Suppressor macrophage (primary cell): Measurements from ENCODE around the gene PRKCD.

Source experiments
- DNase-seq, 4 experiments: peaks; one replicate each; pipeline ENCODE4 v3.0.0-alpha.2; 2020 to 2022
- total RNA-seq, 17 experiments: gene quantifications; one replicate each; lab custom pipeline; 2026; ENCODE audit warnings: mixed read lengths in 6 of 17, inconsistent platforms in 3 of 17; lab: John Stamatoyannopoulos, UW

PRKCD gene
- total RNA-seq, result 49.8 to 159 (median 100) reads per million in 17 experiments

DNA sequence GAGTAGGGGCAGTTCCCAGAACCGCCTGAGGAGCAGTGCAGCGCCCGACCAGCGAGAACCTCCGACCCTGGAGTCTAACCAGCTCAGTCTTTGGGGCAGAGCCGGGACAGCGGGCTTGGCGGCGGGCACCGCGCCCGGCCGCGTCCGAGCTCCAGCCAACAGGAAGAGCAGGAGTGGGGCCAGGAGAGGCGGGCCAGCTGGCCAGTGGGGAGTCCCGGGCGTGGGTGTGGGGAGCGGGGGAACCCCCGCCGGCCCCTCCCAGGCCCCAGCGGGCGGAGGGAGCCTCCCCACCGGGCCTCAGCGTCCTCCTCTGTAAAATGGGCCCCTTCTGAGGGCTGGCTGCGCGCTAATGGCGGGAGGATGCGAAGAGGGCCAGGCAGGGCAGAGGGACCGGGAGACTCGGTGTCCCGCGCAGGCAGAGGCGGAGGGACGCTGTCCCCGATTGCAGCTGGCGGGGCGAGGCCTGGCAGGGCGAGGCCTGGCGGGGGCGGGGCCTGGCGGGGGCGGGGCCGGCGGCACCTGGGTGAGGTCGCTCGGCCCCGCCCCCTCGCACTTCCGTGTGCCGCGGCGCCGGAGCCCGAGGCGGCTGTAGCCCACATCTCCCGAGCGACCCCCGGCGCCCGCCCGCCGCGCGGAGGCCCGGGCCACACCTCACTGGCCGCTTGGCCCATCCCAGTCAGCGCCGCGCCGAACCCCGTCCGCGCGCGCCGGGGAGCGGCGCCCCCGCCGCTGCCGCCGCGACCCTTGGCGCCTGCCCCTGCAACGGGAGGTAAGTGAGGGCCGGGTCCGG, at the start of gene PRKCD:
Gene PRKCD, plus strand, starts transcription at position 550 of the 790 bp plus-strand sequence. CDS start 17,214 bp downstream, outside the sequence.
- DNase-seq, result peak; percentile 80 to 94 (median 90)

DNA sequence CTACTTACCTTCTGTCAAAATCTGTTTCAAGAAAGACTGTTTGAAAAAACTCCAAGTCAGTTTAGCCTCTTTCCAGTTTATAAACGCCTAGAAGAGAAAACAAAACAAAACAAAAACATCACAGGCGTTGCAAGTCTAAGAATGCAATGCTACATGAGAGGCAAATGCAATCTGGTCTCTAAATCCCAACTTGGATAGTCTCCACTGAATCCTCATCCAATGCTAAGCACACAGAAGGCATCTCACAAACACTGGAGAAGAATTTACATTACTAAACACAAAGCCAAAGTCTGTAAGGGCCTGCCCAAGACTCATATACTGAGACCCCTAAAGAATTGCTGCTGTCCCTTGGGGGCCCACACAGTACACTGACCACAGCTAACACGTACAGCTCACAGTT, 49.2 kb upstream of the PRKCD start:
- no peak for DNase-seq

DNA sequence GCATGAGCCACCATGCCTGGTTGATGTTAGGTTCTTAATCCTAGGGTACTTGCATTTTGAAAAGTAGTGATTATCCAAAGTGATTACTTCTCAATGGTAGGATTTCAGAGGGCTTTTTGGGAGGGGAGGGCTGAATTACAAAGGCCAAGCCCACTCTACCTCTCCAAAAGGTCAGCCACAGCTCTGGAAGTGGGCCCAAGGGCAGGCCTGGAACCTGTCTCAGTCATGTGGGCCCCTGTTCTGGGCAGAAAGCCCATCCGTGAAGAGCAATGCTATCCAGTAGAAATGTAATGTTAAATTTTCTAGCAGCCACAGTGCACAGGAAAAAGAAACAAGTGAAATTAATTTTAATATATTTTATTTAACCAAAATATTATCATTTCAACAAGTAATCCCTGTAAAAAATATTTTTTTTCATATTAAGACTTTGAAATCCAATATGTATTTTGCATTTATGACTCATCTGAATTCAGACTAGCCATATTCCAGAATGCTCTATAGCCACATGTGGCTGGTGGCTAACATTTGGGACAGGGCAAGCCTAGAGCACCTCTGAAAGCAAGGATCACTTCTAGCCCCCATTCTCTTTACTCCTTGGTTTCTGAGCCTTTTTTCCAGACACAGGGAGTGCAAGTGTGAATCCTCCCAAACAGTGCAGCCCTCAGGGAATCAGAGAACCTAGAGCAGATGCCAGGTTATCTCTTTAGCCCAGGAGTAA, 47.6 kb upstream of the PRKCD start:
- no peak for DNase-seq

DNA sequence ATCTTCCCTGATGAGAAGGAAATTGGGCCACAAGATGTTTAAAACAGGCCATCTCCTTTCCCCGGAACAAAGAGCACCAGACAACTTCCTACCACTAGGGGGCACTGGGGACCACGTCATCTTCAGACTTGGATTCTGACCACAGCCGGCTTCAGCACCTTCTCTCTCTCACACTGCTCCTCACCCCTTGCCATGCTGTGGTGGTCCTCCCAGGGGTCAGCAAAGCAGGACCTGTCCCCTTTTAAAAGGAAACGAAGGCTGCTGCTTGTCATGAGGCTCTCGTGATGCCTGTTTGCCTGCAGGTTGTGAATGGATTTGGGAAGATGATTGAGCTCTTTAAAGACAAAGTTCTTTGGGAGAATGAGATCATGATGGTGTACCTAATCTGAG, 47.0 kb upstream of the PRKCD start:
- peak; percentile 85 to 93 (median 92) for DNase-seq

DNA sequence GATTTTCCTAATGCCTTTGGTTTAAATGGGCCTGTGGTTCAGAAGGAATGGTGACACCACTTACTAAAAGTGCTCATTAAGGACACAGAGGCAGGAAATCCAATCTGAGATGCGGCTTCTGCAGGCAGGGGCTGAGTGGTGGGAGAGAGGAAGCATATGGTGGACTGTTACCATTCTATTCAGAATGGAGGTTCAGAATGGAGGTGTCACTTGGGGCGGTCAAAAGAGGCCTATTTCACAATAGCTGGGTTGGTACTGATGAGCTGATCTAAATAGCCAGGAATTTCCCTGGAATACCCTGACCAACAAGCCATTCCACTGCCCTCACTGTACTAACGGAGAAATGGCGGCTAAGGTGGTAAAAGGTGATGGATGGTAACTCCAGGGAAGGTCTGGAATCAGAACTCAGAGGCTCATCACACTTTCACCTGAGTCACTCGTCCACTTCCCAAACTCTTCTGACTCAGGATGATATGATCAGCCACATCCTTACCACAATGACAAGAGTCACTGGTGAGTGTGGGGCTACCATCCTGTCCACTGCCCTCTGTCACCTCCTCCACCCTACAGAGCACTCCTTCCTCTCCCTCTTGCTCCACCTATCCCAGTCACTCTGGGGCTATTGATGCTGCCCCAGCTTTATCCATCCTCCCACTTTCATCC, 46.5 kb upstream of the PRKCD start:
- peak in 1 of 4 experiments; percentile 12 for DNase-seq

DNA sequence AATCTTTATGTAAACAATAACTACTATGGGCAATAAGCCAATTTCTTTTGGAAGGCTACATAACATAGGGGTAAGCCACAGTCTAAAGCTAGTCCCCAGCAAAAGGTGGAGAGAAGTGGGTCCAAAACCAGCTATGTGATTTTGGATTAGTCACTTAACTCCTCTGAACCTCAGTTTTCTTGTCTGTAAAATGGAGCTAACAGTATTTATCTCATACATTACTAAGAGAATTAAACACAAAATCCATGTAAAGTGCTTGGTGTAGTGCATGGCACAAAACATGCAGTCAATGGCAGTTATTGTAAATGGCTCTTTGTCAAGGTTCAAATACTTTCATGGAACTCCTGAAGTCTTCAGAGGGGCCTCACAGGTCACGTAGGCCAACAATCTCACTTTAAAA, 44.1 kb upstream of the PRKCD start:
- DNase-seq, result no peak

DNA sequence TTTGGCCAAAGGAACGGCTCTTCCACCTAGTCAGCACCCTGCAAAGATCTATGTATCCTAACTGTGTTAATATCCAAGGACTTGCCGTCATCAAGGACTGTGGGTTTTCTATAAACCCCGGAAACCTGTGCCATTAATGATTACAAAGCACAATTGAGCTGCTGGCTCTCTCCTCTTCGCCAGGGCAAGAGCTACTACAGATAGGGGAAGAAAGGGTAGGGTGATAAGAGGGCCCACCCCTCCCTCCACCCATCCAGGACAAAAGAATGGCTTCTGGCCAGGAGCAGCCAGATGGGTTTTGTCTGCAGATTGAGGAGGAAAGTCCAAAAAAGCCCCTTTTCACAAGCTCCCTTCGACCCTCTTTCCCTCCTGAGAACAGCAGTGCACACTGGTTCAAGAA, 40.7 kb upstream of the PRKCD start:
- DNase-seq, result no peak

DNA sequence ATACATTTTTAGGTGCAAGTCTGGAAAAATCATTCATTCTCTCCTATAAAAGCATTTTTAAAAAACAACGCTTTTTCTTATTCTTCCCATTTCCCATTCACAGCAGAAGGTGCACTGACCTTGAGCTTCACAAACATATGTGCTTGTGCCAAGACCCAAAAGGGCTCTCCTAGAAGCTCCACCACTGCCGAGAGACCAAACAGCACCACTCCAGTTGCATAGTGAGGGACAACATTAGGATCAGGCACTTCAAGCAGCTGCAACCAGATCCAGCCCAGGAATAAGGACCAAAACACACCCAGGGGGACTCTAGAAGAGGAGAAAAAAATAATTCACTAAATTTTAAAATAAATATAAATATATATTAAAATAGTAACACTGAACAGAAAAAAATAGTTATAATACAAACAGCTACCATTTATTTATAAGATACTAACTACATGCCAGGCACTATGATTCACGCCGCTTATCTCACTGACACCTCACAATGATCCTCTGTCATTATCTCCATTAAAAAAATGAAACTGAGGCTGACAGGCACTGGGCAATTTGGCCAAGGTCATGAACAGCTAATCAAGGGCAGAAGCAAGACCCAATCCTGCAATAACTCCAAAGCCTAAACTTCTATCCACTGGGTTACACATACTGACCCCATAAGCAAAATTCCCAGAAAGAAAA, 38.6 kb upstream of the PRKCD start:
- no peak for DNase-seq

DNA sequence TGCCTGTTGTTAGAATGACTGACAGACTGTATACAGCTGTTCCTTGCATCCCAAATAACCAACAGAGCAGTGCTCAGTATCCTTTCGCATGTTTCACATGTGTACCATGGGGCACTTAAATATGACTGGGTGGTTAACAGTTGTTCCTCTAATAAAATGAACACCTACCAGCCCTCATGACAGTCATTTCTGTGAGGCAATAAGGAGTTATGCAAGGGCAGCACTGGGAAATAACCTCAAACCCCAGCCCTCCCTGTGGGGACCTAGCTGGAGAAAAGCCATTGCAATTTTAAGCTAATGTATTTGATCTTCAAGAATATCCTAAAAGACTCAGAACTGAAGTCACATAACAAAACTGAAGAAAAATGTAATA, 38.1 kb upstream of the PRKCD start:
- peak; percentile 70 to 86 (median 80) for DNase-seq

DNA sequence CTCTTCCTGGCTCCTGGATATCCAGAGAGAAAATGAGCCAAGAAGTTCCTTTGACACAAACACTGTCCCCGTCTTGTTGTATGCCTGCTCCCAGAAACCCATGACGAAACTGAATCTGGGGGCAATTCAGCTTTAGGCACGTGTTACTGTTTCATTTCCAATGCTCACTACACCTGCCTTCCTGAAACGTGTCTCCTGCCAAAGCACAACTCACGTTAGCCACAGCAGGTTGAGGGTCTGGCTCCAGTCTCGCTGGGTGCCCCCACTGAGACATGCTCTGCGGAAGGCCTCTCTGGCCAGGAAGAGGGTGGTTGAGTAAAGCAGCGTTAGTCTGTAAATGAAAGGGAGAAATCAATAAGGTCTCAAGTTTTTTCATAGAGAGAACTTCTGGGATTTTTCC, 37.5 kb upstream of the PRKCD start:
- DNase-seq, result no peak

DNA sequence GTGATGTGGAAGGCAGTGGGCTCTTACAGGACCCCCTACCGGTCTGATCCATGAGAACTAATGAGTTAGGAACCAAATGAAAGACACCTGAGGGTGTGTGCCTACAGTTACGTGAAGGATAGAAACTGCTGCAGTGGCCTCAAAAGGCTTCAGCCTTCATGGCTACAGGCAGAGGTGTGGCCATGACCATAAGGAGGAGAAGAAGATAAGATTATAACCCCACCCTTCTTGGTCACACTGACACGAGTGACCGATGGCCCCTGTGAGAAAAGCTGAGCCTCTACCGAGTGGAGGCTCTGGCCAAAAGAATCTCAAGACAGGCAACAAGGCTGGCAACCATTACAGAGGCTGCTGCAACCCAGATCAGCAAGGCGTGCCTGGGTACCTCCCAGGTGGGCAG, 37.1 kb upstream of the PRKCD start:
- DNase-seq, result no peak

DNA sequence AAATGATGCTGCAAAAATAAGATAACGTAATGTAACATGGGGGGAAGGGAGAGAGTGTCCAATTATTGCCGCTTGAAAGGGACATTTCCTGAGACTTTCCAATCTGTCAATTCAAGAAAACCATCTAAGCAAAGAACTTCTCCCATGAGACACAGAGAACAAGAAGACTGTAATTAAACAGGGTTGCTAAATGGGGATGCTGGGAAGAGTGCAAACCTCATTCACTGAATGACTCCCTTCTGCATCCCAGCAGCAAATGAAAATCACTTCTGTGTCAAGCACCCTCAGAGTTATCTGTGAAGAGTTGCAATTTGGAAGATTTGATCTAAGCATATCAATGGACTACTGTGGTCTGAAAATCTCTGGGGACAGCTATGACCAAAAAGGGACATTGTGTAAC, 34.4 kb upstream of the PRKCD start:
- no peak for DNase-seq

DNA sequence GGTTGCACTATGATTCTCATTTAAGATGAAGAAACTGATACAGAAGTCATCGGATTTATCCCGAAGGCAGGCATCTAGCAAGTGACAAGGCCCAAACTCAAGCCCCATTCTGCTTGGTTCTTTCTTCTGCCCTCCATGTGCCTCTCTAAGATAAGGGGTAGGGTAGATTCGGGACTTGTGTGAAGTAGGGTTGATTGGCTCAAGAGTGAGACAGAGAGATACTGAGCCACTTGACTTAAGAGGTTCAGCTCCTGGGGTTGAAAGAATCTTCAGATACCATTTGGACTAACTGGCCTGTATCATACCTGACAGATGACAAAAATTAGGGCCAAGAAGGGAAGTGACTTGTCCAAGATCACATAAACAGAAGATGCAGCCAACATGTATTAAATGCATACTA, 31.7 kb upstream of the PRKCD start:
- DNase-seq, result no peak

DNA sequence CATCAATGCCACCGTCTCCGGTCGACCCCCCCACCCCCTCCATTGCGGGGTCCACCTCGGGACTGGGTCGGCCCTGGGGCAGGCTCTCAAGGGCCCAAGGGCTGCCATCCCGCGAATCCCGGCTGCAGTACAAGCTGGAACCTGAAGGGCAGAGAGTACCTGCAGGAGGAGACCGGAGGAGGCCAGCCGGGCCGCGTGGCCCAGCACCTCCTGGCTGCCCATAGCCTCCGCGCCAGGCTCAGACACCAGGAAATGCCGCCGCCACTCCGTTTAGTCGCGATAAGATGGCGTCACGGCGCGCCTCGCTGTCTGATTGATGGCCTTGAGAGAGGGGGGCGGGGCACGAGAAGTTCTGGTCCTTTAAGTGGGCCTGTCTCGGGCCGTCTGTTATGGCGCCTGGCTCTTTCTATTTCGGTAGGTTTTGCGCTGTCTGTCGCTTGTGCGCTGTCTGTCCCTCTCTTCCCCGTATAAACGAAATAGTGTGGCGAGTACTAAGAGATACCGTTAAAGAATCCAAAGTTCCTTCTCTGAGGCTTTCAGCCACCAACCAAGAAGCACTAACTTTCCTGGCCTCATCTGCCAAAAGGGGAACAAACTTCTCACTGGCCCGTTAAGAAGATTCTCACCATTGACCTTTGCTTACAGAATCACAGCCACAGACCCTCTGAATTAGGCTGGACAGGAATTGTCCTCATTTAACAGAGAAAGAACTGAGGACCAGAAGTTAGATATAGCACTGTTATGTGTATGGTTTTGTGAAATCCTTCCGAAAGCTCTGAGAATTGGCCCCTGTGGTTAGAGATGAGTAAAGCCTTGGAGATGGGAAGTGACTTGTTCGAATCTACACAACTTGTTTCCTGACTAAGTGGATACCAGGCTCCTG, 30.6 kb upstream of the PRKCD start, which contains the start of gene RFT1:
Gene RFT1, minus strand, starts transcription at position 257 of the 883 bp plus-strand sequence. Its CDS starts 35 bp downstream, at position 222.
- peak; percentile 97 to 98 (median 98) for DNase-seq

DNA sequence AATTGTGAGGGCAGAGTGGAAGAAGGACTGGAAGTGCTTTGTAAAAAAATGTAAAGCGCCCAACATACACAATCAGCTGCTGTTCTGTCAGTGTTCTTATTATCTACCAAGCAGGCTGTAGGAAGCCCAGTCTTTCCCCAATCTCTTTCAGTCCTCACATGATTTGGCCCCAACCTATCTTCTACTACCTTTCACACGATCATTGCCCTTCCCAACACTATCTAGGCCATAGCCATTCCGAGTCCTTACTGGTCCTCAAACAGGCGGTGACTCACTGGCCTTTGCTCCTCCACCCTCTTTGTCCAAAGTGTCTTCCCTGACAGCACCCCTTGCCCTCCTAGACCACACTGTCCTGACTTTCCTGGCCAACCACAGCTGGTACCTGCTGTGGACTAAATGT, 29.9 kb upstream of the PRKCD start:
- no peak for DNase-seq

DNA sequence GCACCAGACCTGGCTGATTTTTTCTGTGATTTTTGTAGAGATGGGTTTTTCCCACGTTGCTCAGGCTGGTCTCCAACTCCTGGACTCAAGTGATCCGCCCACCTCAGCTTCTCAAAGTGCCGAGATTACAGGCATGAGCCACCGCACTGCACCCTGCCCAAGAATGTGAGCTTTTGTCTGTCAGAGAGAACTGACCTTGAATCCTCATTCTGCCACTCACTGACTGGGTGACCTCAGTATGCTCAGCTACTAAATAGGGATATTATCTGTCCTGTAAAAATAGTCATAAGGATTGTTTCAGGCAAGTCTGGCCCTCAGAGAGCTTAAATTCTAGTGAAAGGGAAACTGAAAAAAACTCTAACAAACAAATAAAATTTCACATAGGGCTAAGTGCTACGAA, 28.7 kb upstream of the PRKCD start:
- DNase-seq, result no peak

DNA sequence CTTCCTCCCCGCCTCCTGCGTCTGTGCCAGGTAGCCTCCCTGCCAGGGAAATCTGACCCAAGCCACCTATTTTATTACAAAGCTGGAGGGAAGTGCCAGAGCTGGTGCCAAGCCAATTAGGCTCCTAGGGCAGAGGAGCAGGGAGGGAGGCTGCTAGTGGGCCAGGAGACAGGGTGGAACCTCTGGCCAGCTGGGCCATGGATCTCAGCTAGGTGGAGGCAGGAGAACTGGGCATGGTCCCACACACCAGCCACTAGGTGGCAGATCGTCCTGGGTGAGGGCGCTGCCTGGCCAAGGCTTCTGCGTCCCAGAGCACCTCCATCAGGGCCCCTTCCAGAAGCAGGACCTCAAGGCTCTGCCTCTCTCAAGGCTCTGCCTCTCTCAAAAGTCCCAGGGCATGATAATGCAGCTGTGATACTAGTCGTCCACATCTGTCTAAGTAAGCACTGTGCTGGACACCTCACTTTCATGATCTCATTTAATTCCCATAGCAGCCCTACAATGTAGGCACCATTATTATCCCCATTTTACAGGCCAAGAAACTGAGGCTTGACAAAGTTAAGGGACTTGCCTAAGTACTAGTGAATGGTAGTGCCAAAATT, 26.3 kb upstream of the PRKCD start:
- peak; percentile 81 to 91 (median 86) for DNase-seq

DNA sequence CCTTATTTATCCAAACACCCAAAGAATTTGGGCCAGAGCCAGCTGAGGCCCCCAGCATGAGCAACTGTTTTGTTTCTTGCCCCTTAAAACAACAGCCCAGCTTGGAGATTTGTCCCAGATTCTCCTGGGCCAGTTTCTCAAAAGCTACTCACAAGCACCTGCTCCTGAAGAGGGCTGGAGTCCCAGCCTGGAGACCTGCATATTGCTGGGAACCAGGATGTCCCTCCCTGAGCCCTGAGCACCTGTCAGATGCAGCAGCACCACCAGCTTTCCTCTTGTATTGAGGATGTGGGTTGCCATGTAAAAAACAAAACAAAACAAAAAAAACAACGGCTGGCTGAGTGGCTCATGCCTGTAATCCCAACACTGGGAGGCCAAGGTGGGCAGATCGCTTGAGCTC, 23.8 kb upstream of the PRKCD start:
- DNase-seq, result no peak

DNA sequence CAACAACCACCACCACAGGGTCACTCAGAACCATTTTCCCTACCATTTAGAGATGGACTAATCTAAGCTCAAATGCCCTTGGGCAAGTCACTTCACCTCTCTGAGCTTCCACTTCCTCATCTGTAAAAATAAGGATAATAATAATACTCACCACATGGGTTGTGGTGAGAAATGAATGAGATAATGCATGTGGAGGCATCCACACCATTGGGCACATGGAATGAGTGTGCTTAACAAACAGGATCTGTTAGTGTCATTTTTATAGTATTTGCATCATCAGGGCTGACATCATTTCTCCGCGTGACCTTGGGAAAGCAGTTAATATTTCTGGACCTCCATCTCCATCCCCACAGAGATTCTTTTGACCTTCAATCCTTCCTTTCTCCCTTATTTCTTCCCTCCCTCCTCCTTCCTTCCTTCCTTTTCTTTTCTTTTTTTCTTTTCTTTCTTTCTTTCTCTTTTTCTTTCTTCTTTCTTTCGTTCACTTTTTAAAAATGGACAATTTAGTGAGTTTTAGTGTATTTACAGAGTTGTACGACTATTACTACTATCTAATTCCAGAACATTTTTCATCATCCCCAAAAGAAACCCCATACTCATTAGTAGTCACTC, 23.1 kb upstream of the PRKCD start:
- peak; percentile 70 to 89 (median 74) for DNase-seq

DNA sequence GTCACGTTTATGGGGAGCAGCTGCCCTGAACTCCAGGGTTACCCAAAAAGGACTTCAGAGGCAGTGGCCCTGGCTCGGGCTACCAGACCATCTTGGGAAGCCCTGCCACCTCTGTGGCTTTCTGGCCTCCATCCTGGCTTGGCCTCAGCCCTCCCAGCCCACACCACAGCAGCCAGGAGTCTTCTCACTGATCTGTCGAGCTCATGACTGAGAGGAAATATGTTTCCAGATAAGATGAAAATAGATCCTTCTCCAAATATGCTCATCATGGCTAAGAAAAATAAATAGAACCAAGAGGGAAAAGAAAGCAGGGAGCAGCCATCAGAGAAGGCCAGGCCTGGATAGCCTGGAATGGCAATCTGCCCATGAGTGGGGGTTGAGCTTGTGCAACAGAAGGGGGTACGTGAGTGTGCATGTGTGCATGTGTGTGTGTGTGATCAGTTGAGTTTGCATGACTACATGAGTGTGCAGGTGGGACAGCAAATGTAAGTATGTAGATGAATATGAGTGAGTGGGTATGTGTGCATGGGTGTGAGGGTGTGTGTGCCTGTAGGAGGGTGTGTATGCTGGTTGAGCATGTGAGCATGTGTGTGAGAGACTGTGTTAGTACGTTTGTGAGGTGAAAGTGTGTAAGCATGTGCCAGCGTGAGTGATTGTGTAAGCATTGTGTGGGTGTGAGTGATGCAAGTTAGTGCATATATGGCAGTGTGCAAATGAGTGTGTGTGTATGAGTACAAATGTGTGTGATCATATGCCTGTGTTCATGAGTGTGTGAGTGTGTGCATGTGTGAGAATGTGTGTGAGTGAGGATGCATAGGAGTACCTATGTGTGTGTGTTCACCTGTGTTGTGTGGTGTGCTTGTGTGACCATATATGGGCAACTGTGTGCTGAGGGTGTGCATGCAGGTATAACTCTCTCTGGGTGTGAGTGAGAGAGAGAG, 20.8 kb upstream of the PRKCD start:
- DNase-seq, result no peak
